HUES48 (cell line): ENCODE measurements around the gene SH3RF1.

Source experiments
- H3K27ac ChIP-seq: one replicate; pipeline ENCODE4 v1.7.0; 2013; ENCODE audit warnings: low read depth, low read length, inconsistent platforms
- H3K27me3 ChIP-seq: 2 replicates; pipeline ENCODE4 v1.6.1; 2013; ENCODE audit warnings: mild to moderate bottlenecking, low read length; ENCODE audit not compliant: control insufficient read depth, insufficient read depth
- H3K36me3 ChIP-seq: 2 replicates; pipeline ENCODE4 v1.6.1; 2013; ENCODE audit warnings: low read length; ENCODE audit not compliant: control insufficient read depth, insufficient read depth
- H3K4me1 ChIP-seq: 2 replicates; pipeline ENCODE4 v1.6.1; 2013; ENCODE audit warnings: mild to moderate bottlenecking, low read length; ENCODE audit not compliant: control insufficient read depth, insufficient read depth
- H3K4me3 ChIP-seq: 2 replicates; pipeline ENCODE4 v1.5.1; 2013; ENCODE audit warnings: mild to moderate bottlenecking, low read depth, low read length
- H3K9ac ChIP-seq: 2 replicates; pipeline ENCODE4 v1.6.1; 2013; ENCODE audit warnings: mild to moderate bottlenecking, low read depth, low read length, moderate library complexity
- H3K9me3 ChIP-seq: 2 replicates; pipeline ENCODE4 v1.6.1; 2013; ENCODE audit warnings: low read length; ENCODE audit not compliant: control insufficient read depth, insufficient read depth

SH3RF1 gene

GRCh38 chr4:169059306-169060211, 211.2 kb downstream of the SH3RF1 start:
- no peak overlapping the region for H3K27ac ChIP-seq
- no peak overlapping the region for H3K4me3 ChIP-seq
- no peaks in the 10 kb centered on the region for H3K36me3 ChIP-seq
- H3K9me3 ChIP-seq: no peaks in the 10 kb centered on the region
- H3K9ac ChIP-seq: no peak overlapping the region
- no peaks in the 10 kb centered on the region for H3K27me3 ChIP-seq
- no peaks in the 10 kb centered on the region for H3K4me1 ChIP-seq

- Histone ChIP-seq H3K27me3 (no peaks in the 10 kb centered on the region), H3K9ac (no peak overlapping the region), H3K4me1 (no peaks in the 10 kb centered on the region), H3K4me3 (no peak overlapping the region), H3K9me3 (no peaks in the 10 kb centered on the region), H3K27ac (no peak overlapping the region), H3K36me3 (no peaks in the 10 kb centered on the region)
These were observed 212.4 kb downstream of the SH3RF1 start for GRCh38 chr4:169058312-169058711.

GRCh38 chr4:169054879-169055278, 215.9 kb downstream of the SH3RF1 start:
- no peak overlapping the region for H3K9ac ChIP-seq
- no peak overlapping the region for H3K27ac ChIP-seq
- no peaks in the 10 kb centered on the region for H3K27me3 ChIP-seq
- peaks cover 6% of the 10 kb centered on the region; the same call in 1 of the 2 replicates for H3K4me1 ChIP-seq
- no peaks in the 10 kb centered on the region for H3K9me3 ChIP-seq
- no peak overlapping the region for H3K4me3 ChIP-seq
- H3K36me3 ChIP-seq: no peaks in the 10 kb centered on the region

- H3K27ac ChIP-seq: no peak overlapping the region
- H3K4me1 ChIP-seq: peaks cover 10% of the 10 kb centered on the region
- H3K9ac ChIP-seq: no peak overlapping the region
- H3K27me3 ChIP-seq: no peaks in the 10 kb centered on the region
- H3K36me3 ChIP-seq: no peaks in the 10 kb centered on the region
- no peaks in the 10 kb centered on the region for H3K9me3 ChIP-seq
- H3K4me3 ChIP-seq: no peak overlapping the region
These were observed 218.2 kb downstream of the SH3RF1 start for GRCh38 chr4:169052594-169052945.

- Histone ChIP-seq H3K27me3 (no peaks in the 10 kb centered on the region), H3K27ac (no peak overlapping the region), H3K4me1 (peaks cover 10% of the 10 kb centered on the region), H3K36me3 (no peaks in the 10 kb centered on the region), H3K9ac (no peak overlapping the region), H3K9me3 (no peaks in the 10 kb centered on the region), H3K4me3 (no peak overlapping the region)
These were observed 218.8 kb downstream of the SH3RF1 start for GRCh38 chr4:169051761-169052593.

GRCh38 chr4:169050881-169051760, 219.6 kb downstream of the SH3RF1 start:
- Histone ChIP-seq H3K36me3 (no peaks in the 10 kb centered on the region), H3K9ac (no peak overlapping the region), H3K4me3 (no peak overlapping the region), H3K27me3 (no peaks in the 10 kb centered on the region), H3K4me1 (peaks cover 12% of the 10 kb centered on the region), H3K27ac (no peak overlapping the region), H3K9me3 (no peaks in the 10 kb centered on the region)

- Histone ChIP-seq H3K36me3 (no peaks in the 10 kb centered on the region), H3K4me1 (peaks cover 14% of the 10 kb centered on the region), H3K4me3 (no peak overlapping the region), H3K9ac (no peak overlapping the region), H3K9me3 (no peaks in the 10 kb centered on the region), H3K27ac (no peak overlapping the region), H3K27me3 (no peaks in the 10 kb centered on the region)
These were observed 220.5 kb downstream of the SH3RF1 start for GRCh38 chr4:169050284-169050683.

GRCh38 chr4:169048868-169049414, 221.8 kb downstream of the SH3RF1 start:
- Histone ChIP-seq H3K4me1 (peaks cover 14% of the 10 kb centered on the region), H3K9me3 (no peaks in the 10 kb centered on the region), H3K27me3 (no peaks in the 10 kb centered on the region), H3K4me3 (no peak overlapping the region), H3K9ac (no peak overlapping the region), H3K36me3 (no peaks in the 10 kb centered on the region), H3K27ac (no peak overlapping the region)

- Histone ChIP-seq H3K9ac (no peak overlapping the region), H3K27me3 (no peaks in the 10 kb centered on the region), H3K4me3 (no peak overlapping the region), H3K9me3 (no peaks in the 10 kb centered on the region), H3K4me1 (peaks cover 14% of the 10 kb centered on the region), H3K27ac (no peak overlapping the region), H3K36me3 (no peaks in the 10 kb centered on the region)
These were observed 222.8 kb downstream of the SH3RF1 start for GRCh38 chr4:169047956-169048355.

- Histone ChIP-seq H3K27me3 (no peaks in the 10 kb centered on the region), H3K36me3 (no peaks in the 10 kb centered on the region), H3K27ac (no peak overlapping the region), H3K9me3 (no peaks in the 10 kb centered on the region), H3K9ac (no peak overlapping the region), H3K4me3 (no peak overlapping the region), H3K4me1 (peaks cover 14% of the 10 kb centered on the region)
These were observed 224.7 kb downstream of the SH3RF1 start for GRCh38 chr4:169045862-169046584.
